Smooth muscle cell (in vitro differentiated cells): ENCODE results near the gene ZNF48. TPM values are rescaled to one million over a fixed set of nuclear protein-coding genes. Genes with fewer than 3 reads are reported as not detected.

Source experiments
- DNase-seq: peaks from one replicate; lab custom pipeline; 2025; ENCODE audit not compliant: unreplicated experiment; lab: John Stamatoyannopoulos, UW
- H2AFZ ChIP-seq: fragments of 200-600 bp; sonication (generic); 2 replicates; pipeline ENCODE4 v1.6.0; 2016; ENCODE audit warnings: antibody characterized with exemption, low read depth, mild to moderate bottlenecking
- H3F3A ChIP-seq: fragments of 200-600 bp; sonication (generic); 2 replicates; pipeline ENCODE4 v1.6.0; 2017; ENCODE audit warnings: antibody characterized with exemption, low read depth
- H3K27ac ChIP-seq: fragments of 200-600 bp; sonication (generic); 2 replicates; pipeline ENCODE4 v1.5.1; 2016; ENCODE audit warnings: low read depth, mild to moderate bottlenecking
- H3K27me3 ChIP-seq: fragments of 200-600 bp; sonication (generic); 2 replicates; pipeline ENCODE4 v1.6.1; 2016; ENCODE audit warnings: low read depth, mild to moderate bottlenecking
- H3K36me3 ChIP-seq: fragments of 200-600 bp; sonication (generic); 2 replicates; pipeline ENCODE4 v1.5.1; 2016; ENCODE audit warnings: low read depth
- H3K4me1 ChIP-seq: fragments of 200-600 bp; sonication (generic); 2 replicates; pipeline ENCODE4 v1.5.1; 2016; ENCODE audit warnings: low read depth
- H3K4me2 ChIP-seq: fragments of 200-600 bp; sonication (generic); 2 replicates; pipeline ENCODE4 v1.6.0; 2016; ENCODE audit warnings: mild to moderate bottlenecking
- H3K4me3 ChIP-seq: fragments of 200-600 bp; sonication (generic); 2 replicates; pipeline ENCODE4 v1.5.1; 2016; ENCODE audit warnings: mild to moderate bottlenecking
- H3K79me2 ChIP-seq: fragments of 200-600 bp; sonication (generic); 2 replicates; pipeline ENCODE4 v1.6.0; 2016; ENCODE audit warnings: low read depth, mild to moderate bottlenecking
- H3K9ac ChIP-seq: fragments of 200-600 bp; sonication (generic); 2 replicates; pipeline ENCODE4 v1.6.0; 2016; ENCODE audit warnings: low read depth
- H3K9me3 ChIP-seq: fragments of 200-600 bp; sonication (generic); replicated peaks from 2 replicates; pipeline ENCODE4 v1.5.1; 2016; ENCODE audit warnings: low read depth
- H4K20me1 ChIP-seq: fragments of 200-600 bp; sonication (generic); 2 replicates; pipeline ENCODE4 v1.6.0; 2016; ENCODE audit warnings: low read depth
- CTCF ChIP-seq: fragments of 200-600 bp; sonication (generic); IDR thresholded peaks from 2 replicates; pipeline ENCODE4 v1.5.1; 2017; ENCODE audit warnings: borderline replicate concordance, mild to moderate bottlenecking, antibody characterized with exemption; ENCODE audit not compliant: insufficient read depth, poor library complexity, severe bottlenecking
- WGBS: methylation state at CpG from one replicate; pipeline ENCODE4 v1.1.7; 2016; ENCODE audit warnings: low lambda C conversion rate; 5-methylcytosine and 5-hydroxymethylcytosine counted together
- polyA plus RNA-seq: library from polyadenylated mRNA; unstranded; fragments of >200 nt; fragmentation: Nextera tagmentation; extraction: Ambion mirVana; gene quantifications from 2 replicates; pipeline ENCODE4 v1.2.1, GENCODE V29; 2016
- total RNA-seq: library from RNA; depleted of rRNA; stranded (reverse); fragments of >200 nt; gene quantifications from 2 replicates; pipeline ENCODE4 v1.2.3, GENCODE V29; 2014

ZNF48 gene
- total RNA-seq: 7.7 and 9.3 TPM in 2 replicates
- polyA plus RNA-seq: 8.0 and 10.3 TPM in 2 replicates

GRCh38 chr16:30395155-30395991, at the start of gene ZNF48:
Gene ZNF48 (plus strand): TSS chr16:30395420. CDS start chr16:30395795, 375 bp downstream.
- WGBS: 2% methylated on average over 31 of the region's 103 CpGs
- H3K4me3 ChIP-seq: peak within 1 kb of the TSS; percentile 95

GRCh38 chr16:30346286-30346685, 48.9 kb upstream of the ZNF48 start:
- Histone ChIP-seq H3K36me3 (no peaks in the 10 kb centered on the region), H2AFZ (no peak overlapping the region), H3K4me2 (no peak overlapping the region), H4K20me1 (no peaks in the 10 kb centered on the region), H3K27ac (no peak overlapping the region), H3K9ac (no peak overlapping the region), H3K9me3 (no peaks in the 10 kb centered on the region), H3K79me2 (no peaks in the 10 kb centered on the region), H3F3A (no peaks in the 10 kb centered on the region), H3K4me3 (no peak overlapping the region), H3K4me1 (no peaks in the 10 kb centered on the region), H3K27me3 (no peaks in the 10 kb centered on the region)
- no peak for DNase-seq
- TF ChIP-seq CTCF: no peak
- WGBS: 98% methylated on average over 3 of the region's 3 CpGs

More at GRCh38 chr16:30395155-30395991, at the start of gene ZNF48:
- Histone ChIP-seq H2AFZ (peak within 1 kb of the TSS; percentile 77), H3K27me3 (no peaks in the 10 kb centered on the region), H3F3A (peaks cover 27% of the 10 kb centered on the region), H3K79me2 (peaks cover 28% of the 10 kb centered on the region), H3K4me1 (peaks cover 32% of the 10 kb centered on the region), H3K4me2 (peak within 1 kb of the TSS; percentile 96), H3K9ac (peak within 1 kb of the TSS; percentile 74), H4K20me1 (no peaks in the 10 kb centered on the region), H3K27ac (peak within 1 kb of the TSS; percentile 86), H3K9me3 (no peaks in the 10 kb centered on the region), H3K36me3 (no peaks in the 10 kb centered on the region)
- peak; percentile 25 for TF ChIP-seq CTCF
- DNase-seq: peak; percentile 54

- 98% methylated on average over 8 of the region's 8 CpGs for WGBS
- H3K27ac ChIP-seq: no peak overlapping the region
- no peak for DNase-seq
- H3K9ac ChIP-seq: no peak overlapping the region
- H3K36me3 ChIP-seq: no peaks in the 10 kb centered on the region
- H3K27me3 ChIP-seq: no peaks in the 10 kb centered on the region
- peaks cover 3% of the 10 kb centered on the region for H3F3A ChIP-seq
- no peak for TF ChIP-seq CTCF
- H3K9me3 ChIP-seq: no peaks in the 10 kb centered on the region
- no peak overlapping the region for H3K4me2 ChIP-seq
- no peaks in the 10 kb centered on the region for H3K79me2 ChIP-seq
- no peaks in the 10 kb centered on the region for H4K20me1 ChIP-seq
- no peaks in the 10 kb centered on the region for H3K4me1 ChIP-seq
- H2AFZ ChIP-seq: no peak overlapping the region
- no peak overlapping the region for H3K4me3 ChIP-seq
These were observed 47.1 kb upstream of the ZNF48 start for GRCh38 chr16:30348113-30348512.

GRCh38 chr16:30348929-30349328, 46.3 kb upstream of the ZNF48 start:
- no peaks in the 10 kb centered on the region for H3K9me3 ChIP-seq
- no peak for DNase-seq
- peaks cover 5% of the 10 kb centered on the region for H3K79me2 ChIP-seq
- no peaks in the 10 kb centered on the region for H3K36me3 ChIP-seq
- H2AFZ ChIP-seq: no peak overlapping the region
- no peak overlapping the region for H3K4me3 ChIP-seq
- WGBS: 97% methylated on average over 7 of the region's 7 CpGs
- H3K4me1 ChIP-seq: peaks cover 3% of the 10 kb centered on the region
- no peaks in the 10 kb centered on the region for H4K20me1 ChIP-seq
- H3K4me2 ChIP-seq: no peak overlapping the region
- no peak overlapping the region for H3K9ac ChIP-seq
- no peaks in the 10 kb centered on the region for H3K27me3 ChIP-seq
- TF ChIP-seq CTCF: no peak
- H3K27ac ChIP-seq: no peak overlapping the region
- H3F3A ChIP-seq: peaks cover 3% of the 10 kb centered on the region
